ENCODE results near the gene MAPK4. TPM values are rescaled to one million over a fixed set of nuclear protein-coding genes. Genes with fewer than 3 reads are reported as not detected.
"Not testable (repeated sequence)": the region's sequence is repeated elsewhere in the genome, so short reads cannot be mapped to it uniquely, and the experiment has no call there.

Gene MAPK4
- 10 to 100 TPM in 1 of 4 donors, 1 to 10 TPM in 3; 8.2 to 10.2 (median 8.4) TPM for polyA plus RNA-seq (ENCODE audit: insufficient read length in 4 of 4)

DNA sequence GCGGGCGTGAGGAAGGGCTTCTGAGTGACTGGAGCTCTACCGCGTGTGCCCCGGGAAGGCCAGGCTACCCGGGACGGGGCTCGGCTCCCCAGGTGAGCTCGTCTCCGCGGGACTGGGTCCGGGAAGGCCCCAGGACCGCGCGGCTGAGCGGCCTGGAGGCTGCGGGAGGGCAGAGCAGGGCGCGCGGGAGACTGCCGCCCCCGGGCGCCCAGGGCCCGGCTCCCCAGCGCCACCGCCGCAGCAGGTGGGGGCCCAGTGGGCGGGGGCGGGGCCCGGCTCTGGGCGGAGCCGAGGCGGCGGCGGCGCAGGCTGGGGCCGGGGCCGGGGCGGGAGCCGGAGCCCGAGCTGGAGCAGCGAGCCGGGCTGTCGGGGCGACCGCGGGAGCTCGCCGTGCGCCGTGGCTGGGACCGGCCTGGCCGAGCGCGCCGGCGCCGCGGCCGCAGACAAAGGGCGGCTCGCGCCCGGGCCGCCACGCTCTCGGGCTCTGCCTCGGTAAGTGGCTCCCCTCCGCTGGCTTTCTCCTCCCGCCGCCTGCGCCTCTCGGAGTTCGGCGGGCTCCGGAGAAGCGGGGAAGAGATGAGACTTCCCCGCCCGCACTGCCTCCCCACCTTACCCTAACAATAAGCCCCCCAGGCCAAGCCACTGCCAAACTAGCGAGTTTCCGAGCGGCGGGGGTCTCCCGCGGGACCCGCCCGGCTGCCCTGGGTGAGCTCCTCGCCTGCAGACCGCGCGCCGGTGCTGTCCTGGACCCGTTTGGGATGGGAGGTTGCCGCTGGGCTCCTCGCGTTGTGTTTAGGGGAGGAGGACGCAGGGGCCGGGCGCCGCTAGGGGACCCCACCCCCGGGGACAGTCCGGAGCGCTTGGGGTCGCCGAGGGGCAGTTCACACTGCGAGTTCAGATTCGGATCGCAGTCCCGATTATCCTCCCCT lies at the start of gene MAPK4:
TSS of gene MAPK4 (plus strand) at position 336 of the 929 bp plus-strand sequence. CDS start 103,872 bp downstream, outside the sequence.
- DNase-seq (ENCODE audit: low read depth in 4 of 4, low spot score in 2 of 4): no peak

DNA sequence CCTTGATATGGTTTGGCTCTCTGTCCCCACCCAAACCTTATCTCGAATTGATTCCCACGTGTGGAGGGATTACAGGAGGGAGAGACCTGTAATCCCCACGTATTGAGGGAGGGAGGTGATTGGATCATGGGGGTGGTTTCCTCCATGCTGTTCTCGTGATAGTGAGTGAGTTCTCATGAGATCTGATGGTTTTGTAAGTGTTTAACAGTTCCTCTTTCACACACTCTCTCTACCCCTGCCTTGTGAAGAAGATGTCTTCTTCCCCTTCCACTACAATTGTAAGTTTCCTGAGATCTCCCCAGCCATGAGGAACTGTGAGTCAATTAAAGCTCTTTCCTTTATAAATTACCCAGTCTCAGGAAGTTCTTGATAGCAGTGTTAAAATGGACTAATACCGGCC lies 42.6 kb upstream of the MAPK4 start:
- not testable (repeated sequence) for DNase-seq (ENCODE audit: low read depth in 4 of 4, low spot score in 2 of 4)

DNA sequence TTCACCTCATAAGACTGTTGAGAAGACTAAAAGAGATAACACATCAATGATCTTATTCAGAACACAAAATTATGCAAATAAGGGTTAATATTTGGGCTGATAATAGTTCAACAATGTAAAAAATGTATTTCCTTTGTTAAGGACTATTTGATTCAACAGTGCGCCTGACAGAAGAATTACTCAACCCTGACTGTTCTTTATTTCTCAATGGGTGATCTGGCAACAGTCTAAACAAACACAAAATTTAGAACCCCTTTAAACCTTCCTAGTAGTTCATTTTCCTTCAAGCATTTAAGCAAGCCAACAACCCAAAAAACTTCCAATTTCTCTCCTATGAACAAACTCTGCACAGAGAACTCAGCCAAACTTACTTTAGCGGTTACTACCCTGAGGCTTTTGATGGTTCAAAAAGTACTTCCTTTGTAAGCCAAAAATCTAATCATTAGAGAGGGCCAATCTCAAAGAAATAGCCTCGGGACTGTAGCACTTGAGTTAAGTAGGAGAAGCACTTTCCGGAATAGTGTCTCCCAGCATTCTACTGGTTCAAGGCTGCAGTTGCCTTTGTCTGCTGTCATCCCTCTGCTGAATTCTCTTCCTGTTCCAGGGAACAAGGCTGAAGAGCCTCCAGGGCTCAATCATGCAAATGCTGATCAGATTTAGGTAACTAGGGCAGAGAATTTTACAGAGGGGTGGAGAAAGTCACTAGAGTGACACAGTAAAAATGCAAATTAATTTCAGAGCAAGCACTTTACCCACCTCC lies 40.9 kb upstream of the MAPK4 start:
- no peak for DNase-seq (ENCODE audit: low read depth in 4 of 4, low spot score in 2 of 4)

DNA sequence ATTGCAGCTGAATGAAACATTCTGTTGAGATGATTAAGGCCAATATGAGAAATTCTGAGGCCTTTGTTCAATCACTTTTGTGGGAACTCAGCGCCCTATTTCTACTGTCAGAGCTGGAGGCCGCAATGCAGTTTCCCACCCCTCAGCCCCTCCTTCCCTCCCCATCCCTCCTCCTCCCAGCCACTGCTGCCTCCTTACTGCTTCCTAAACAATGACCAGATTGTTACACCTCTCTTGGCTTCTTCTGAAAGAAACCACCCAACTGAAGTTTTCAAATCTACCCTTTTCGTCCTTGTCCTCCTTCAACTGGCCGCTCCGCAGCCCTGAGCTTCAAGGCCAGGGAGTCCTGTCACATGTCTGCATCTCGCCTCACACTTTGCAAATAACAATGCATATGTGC lies 36.7 kb upstream of the MAPK4 start:
- DNase-seq (ENCODE audit: low read depth in 4 of 4, low spot score in 2 of 4): no peak

DNA sequence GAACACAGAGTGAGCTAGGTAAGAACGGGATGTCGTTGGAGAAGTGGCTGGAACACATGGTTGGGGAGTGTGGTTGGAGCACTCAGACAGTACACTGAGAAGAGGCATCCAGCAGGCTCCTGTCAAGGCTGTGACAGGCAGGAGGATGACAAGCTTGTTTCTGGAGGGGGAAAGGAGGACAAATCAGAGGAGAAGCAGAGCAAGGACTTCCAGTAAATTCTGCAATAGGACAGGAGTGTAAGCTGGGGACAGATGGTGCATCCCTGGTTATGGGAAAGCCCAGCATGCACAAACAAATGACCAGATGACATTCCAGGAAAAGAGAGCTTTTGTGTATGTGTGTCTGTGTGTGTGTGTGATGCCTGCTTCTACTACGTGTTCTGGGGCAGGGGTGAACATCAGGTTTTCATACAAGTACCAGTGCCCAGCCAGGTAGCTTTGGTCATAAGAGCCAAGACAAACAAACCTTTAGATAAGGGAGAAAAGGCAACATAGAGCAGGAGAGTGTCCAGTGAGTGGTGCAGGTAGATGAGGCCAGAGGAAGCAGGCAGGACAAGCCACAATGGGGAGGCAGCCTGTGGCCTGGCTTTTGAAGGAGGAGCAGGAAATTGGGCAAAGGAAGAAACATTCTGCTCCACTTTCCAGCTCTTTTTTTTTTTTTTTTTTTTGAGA lies 32.1 kb upstream of the MAPK4 start:
- DNase-seq (ENCODE audit: low read depth in 4 of 4, low spot score in 2 of 4): no peak

DNA sequence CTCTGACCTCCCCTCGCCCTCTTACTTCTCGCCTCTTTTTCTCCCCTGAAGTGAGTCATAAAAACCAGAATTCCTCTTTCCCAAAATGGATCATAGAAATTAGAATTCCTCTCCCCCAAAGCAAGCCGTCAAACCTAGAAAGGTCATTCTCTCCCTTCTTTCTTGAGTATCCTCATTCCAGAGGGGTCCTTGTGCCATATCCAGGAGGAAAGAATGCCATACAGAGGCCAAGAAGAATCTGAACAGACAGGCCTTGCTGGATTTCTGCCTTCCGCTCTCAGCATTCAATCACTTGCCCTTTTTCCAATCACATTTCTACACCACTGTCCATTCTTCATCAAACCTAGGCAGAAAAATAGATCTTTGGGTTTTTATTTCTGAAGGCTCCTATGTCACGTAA lies 31.1 kb upstream of the MAPK4 start:
- no peak for DNase-seq (ENCODE audit: low read depth in 4 of 4, low spot score in 2 of 4)

DNA sequence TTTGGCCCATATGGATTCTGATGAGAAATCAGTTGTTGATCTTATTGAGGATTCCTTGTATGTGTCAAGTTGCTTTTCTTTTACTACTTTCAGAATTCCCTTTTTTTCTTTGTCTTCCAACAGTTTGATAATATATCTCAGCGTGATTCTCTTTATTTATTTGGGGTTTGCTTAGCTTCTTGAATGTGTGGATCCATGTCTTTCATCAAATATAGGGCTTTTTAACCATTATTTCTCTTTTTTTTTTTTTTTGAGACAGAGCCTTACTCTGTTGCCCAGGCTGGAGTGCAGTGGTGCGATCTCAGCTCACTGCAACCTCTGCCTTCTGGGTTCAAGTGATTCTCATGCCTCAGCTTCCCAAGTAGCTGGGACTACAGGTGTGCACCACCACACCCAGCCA lies 26.1 kb upstream of the MAPK4 start:
- DNase-seq (ENCODE audit: low read depth in 4 of 4, low spot score in 2 of 4): not testable (repeated sequence)

DNA sequence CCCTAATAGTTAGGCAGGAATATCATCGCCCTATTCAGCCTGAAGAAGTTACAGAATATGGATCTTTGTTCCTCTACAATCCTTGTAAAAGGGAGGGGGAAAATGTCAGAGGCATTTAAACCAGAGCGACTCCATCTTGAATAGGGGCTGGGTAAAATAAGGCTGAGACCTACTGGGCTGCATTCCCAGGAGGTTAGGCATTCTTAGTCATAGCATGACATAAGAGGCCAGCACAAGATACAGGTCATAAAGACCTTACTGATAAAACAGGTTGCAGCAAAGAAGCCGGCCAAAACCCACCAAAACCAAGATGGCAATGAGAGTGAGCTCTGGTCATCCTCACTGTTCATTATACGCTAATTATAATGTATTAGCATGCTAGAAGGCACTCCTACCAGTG lies 15.4 kb upstream of the MAPK4 start:
- DNase-seq (ENCODE audit: low read depth in 4 of 4, low spot score in 2 of 4): not testable (repeated sequence)

DNA sequence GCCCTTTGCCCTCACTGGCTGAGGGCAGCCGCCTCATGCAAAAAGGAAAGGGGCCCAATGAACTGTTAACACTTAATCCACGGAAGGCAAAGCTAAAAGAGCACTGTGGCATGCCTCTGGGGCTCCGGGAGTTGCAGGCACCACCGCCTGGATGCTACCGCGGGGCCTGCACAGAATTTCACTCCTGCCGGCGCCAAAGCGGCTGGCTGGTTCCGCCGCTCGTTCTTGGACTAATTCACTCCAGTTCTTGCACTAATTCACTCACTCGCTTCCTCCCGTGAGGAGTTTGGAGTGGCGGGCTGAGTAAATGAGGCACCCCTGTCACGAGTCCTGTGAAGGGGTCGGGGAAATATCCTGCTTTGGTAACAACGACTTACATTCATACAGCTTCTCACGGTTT lies 14.0 kb upstream of the MAPK4 start:
- no peak for DNase-seq (ENCODE audit: low read depth in 4 of 4, low spot score in 2 of 4)

DNA sequence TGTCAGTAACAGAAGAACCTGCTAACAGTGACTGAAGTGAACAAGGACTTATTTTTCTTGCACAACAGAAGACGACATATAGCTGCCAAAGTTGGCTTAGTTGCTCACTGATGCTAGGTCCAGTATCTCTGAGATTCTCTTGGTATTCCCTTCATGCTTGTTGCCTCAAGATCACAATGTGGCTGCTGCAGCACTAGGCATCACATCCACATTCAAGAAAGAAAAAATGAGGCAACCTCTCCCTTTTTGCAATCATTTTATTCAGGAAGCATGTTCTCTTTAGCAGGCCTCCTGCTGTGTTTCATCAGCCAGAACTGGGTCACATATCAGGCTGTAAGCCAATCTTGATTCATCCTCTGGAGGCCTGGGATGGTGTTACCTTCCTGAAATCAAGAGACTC lies 11.7 kb upstream of the MAPK4 start:
- no peak for DNase-seq (ENCODE audit: low read depth in 4 of 4, low spot score in 2 of 4)

DNA sequence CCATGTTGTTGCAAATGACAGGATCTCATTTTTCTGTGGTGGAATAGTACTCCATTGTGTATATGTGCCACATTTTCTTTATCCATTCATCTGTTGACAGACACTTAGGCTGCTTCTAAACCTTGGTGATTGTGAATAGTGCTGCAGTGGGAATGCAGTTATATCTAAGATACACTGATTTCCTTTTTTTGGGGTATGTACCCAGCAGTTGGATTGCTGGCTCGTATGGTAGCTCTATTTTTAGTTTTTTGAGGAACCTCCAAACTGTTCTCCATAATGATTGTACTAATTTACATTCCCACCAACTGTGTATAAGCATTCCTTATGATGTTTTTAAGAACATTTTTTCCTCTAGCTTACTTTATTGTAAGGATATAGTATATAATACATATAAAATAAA lies 8.2 kb upstream of the MAPK4 start:
- DNase-seq (ENCODE audit: low read depth in 4 of 4, low spot score in 2 of 4): not testable (repeated sequence)

DNA sequence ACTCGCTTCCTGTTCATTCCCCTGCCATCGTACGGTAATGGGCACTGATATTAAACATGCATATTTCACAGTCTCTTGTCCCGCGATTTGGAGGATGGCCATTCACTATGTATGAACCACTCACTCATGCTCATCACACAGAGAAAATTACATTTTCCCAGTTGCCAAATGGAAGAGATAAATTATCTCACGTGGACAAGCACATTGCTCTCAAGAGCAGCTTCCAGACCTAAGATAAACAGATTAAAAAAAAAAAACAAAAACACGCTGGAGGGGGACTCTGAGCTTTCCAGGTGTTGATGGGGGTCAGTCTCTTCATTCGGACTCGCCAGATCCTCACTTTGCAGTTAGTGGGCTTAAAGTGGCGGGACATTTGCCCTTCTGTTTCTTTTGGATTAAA lies 1.7 kb upstream of the MAPK4 start:
- no peak for DNase-seq (ENCODE audit: low read depth in 4 of 4, low spot score in 2 of 4)

DNA sequence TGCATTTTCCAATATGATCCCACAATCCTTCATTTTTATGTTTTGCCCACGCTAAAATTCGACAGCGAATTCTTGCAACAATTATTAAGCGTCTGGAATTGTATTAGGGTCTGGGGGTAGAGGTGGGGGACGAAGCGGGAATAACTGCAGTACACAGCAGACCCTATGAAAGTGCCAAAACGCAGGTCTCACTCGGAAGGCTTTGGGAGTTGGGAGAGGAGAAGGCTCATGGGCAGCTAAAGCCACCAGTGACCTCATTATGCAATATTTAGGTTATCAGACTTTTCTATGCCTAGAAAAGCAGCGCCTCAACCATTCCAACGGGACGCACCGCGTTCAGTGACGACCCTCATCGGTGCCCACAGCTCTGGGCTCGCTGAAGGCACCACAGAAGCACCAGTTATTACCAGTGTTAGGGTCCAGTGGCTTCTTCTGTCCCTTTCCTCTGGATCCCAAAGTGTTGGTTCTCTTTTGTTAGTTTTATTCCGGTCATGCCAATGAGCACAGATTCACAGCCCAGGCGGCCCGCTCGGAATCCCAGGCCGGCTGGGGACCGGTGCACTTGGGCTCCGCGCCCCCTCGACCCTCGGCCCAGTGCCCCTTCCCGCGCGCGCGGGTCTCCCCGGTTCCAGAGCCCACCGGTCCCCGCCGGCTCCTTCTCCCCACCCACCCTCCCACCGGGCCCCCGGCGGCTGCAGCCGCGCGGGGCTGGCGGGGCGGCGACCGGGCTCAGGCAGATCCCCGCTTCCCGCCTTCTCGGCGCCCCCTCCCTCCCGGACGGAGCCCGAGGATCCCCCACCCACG lies 737 bp upstream of the MAPK4 start:
- no peak for DNase-seq (ENCODE audit: low read depth in 4 of 4, low spot score in 2 of 4)

DNA sequence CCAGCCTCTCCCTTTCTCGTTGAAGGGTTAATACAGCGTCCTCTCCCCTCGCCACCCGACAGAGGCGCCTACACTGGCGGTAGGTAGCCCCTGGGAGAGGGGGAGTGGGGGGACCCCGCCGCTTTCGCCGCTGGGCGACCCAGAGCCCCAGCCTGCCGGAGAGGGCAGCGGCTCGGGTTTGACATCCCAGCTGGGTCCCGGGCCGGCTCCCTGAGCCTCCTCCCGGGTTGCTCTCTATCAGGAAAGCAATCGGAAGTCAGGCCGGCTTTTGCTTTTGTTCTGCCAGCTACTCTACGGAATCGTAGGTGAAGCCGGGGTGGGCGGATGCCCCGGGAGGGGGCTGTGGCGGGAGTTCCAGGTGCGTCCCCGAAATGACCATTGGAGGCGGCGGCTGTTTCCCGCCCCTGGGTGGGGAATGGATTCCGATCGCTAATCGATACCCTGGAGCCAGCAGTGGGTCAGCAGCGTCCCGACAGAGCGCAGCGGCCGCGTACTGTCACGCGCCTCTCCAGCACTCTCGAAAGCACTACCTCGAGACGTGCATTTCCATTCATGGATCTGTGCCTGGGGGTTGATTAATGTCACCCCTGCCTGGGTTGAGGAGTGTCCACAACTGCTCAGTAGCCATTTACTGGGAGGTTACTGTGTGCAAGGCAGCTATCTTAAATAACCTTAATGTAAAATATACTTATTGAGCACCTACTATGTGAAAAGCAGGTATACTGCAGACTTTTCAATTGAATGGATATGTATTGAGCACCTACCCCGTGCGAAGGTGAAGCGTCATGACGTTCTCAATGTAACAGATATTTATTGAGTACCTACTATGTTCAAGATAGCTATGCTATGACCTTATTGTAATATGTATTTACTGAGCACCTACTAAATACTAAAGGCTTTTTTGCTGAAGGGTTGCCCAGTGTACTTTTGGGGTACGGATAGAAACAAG lies 1.1 kb downstream of the MAPK4 start:
- DNase-seq (ENCODE audit: low read depth in 4 of 4, low spot score in 2 of 4): no peak

DNA sequence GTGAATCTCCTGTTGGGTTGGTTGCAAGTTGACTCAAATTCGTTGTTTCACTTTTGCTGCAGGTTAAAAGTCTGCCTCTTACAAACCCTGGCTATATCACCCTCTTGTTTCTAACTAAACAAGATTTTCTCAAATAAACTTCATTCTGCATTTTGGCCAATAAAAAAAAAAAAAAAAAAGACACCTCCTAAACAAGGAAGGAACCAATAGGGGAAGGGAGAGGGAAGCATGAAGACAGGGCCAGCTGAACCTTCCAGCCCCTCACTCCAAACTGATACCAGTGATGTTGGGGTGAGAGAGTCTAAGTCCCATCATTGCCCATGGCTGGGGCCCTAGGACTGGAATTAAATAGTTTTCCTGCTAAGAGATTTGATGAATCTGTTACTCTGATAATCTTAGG lies 2.4 kb downstream of the MAPK4 start:
- DNase-seq (ENCODE audit: low read depth in 4 of 4, low spot score in 2 of 4): not testable (repeated sequence)

DNA sequence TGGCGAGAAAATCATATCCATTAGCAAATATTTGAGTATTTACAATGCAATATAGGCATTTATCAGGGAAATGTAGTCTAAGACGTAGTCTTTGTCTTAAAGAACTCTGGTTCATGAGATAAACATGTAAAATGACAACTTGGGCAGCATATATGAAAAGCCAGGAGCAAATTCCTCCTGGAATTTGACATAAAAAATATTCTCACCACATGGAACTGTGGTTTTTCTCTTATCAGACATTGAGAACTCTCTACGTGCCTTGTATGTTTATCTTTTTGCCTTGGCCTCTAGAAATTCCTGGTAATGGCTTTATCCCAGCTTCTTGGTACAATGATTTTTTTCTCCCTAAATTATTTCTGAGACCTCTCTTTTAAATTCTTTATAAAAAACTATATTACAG lies 2.8 kb downstream of the MAPK4 start:
- DNase-seq (ENCODE audit: low read depth in 4 of 4, low spot score in 2 of 4): no peak

DNA sequence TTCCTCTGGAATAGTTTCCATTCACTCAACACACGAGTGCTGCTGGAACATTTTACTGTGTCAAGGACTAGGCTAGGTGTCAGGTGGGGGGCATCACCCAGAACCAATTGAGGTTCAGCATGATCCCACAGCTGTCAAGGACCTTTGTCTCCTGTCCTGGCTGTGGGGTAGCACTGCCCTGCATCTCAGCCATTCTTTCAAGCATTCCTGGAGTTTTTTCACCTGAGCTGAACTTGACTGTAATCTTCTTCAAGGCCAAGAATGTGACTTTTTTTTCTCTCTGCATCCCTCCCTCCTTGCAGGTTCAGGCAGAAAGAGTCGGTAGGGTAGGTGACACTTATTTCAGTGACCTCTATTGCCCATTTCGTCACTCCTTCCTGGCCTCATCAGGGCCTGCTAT lies 3.5 kb downstream of the MAPK4 start:
- no peak for DNase-seq (ENCODE audit: low read depth in 4 of 4, low spot score in 2 of 4)

DNA sequence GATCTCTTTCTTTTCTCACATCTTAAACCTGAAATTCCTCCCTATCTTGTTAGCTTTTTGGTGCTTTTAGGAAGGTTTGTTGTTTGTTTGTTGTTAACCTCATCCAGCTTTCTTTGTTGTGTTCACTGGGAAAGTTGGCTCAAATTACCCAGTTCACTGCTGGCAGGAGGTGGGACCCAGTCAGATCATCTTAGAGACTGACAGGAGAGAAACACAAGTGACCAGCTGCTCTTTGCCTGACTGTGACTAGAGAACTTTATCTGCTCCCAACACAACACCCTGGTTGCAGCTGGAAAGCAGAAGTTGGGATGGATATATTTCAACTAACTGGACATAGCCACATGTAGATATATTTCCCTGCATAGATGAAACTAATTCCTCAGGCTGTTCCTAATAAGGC lies 10.0 kb downstream of the MAPK4 start:
- DNase-seq (ENCODE audit: low read depth in 4 of 4, low spot score in 2 of 4): no peak

DNA sequence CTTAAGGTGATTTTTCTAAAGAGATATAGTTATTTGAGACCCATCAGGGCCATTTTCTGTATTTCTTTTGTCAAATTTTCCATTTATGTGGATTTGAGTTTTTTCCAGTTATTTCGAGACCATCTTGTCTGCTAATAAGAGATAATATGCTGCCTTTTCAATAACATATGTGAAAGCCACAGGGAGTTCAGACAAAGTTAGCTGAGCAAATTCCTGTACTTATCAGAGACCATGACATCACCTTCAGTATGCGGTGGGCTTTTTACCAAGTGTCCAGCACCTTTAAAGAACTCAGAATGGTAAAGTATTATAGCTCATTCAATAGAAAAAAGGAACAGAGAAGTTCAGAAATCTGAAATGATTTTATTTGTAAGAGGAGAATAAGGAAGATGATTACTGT lies 11.7 kb downstream of the MAPK4 start:
- DNase-seq (ENCODE audit: low read depth in 4 of 4, low spot score in 2 of 4): no peak

All from left renal cortex interstitium (tissue), 4 donors.